Esophagus (tissue), 2 donors: ENCODE measurements around the gene DFFA. TPM values are rescaled to one million over a fixed set of nuclear protein-coding genes. Genes with fewer than 3 reads are reported as not detected.

ENCODE experiments used
- H3K27ac ChIP-seq, 2 donors: one replicate each; pipeline ENCODE4 v1.5.1; 2013; ENCODE audit warnings: low read depth in 2 of 2, mild to moderate bottlenecking in 2 of 2, inconsistent platforms in 1 of 2, low read length in 1 of 2, moderate library complexity in 1 of 2
- H3K27me3 ChIP-seq, 2 donors: one replicate each; pipeline ENCODE4 v1.6.1; 2013; ENCODE audit warnings: low read length in 2 of 2, control low read depth in 1 of 2, mild to moderate bottlenecking in 1 of 2; ENCODE audit not compliant: insufficient read depth in 2 of 2, control insufficient read depth in 1 of 2
- H3K36me3 ChIP-seq, 2 donors: one replicate each; pipeline ENCODE4 v1.6.1; 2013; ENCODE audit warnings: low read length in 1 of 2; ENCODE audit not compliant: control insufficient read depth in 2 of 2, insufficient read depth in 2 of 2
- H3K4me1 ChIP-seq, 2 donors: one replicate each; pipeline ENCODE4 v1.6.1; 2013; ENCODE audit warnings: low read length in 1 of 2; ENCODE audit not compliant: control insufficient read depth in 2 of 2, insufficient read depth in 2 of 2
- H3K4me3 ChIP-seq, 2 donors: one replicate each; pipeline ENCODE4 v1.5.1; 2013; ENCODE audit warnings: low read length in 2 of 2, mild to moderate bottlenecking in 2 of 2, low read depth in 1 of 2, moderate library complexity in 1 of 2
- H3K9me3 ChIP-seq, 2 donors: one replicate each; pipeline ENCODE4 v1.6.1; 2013; ENCODE audit warnings: mild to moderate bottlenecking in 2 of 2, low read depth in 1 of 2, low read length in 1 of 2, moderate library complexity in 1 of 2; ENCODE audit not compliant: control insufficient read depth in 2 of 2, insufficient read depth in 1 of 2
- WGBS, 2 donors: extraction: QIAGEN DNeasy Blood & Tissue Kit; methylation state at CpG; one replicate each; pipeline ENCODE4 v1.1.7; 2013; 5-methylcytosine and 5-hydroxymethylcytosine counted together
- polyA plus RNA-seq, 2 donors: library from polyadenylated mRNA; stranded (reverse); fragments of 200-250 nt; gene quantifications; one replicate each; pipeline ENCODE4 v1.2.3, GENCODE V29; 2013
- donor health status: healthy with polysubstance abuse.
- donor health status: Bipolar disorder and iron deficiency.

Gene DFFA
- polyA plus RNA-seq, 2 donors = 11.2 to 20.0 TPM

- Histone ChIP-seq H3K9me3 (no peaks in the 10 kb centered on the region), H3K27me3 (no peaks in the 10 kb centered on the region), H3K4me1 (no peaks in the 10 kb centered on the region), H3K36me3 (no peaks in the 10 kb centered on the region), H3K27ac (no peak overlapping the region), H3K4me3 (no peak overlapping the region)
- WGBS, 2 donors = 71 to 72% methylated on average over 21 of the region's 21 CpGs
Measured at GRCh38 chr1:10450156-10450814, 22.0 kb downstream of the DFFA start.

GRCh38 chr1:10449751-10450150 is 22.6 kb downstream of the DFFA start, which contains the start of gene CORT:
TSS of gene CORT (plus strand) at chr1:10450031. CDS start at chr1:10450224, 193 bp downstream.
- Histone ChIP-seq H3K27me3 (no peaks in the 10 kb centered on the region), H3K27ac (no peak within 1 kb of the TSS), H3K9me3 (no peaks in the 10 kb centered on the region), H3K36me3 (no peaks in the 10 kb centered on the region), H3K4me3 (no peak within 1 kb of the TSS), H3K4me1 (no peaks in the 10 kb centered on the region)
- 90% methylated on average over 10 of the region's 10 CpGs for WGBS, 2 donors

- H3K4me1 ChIP-seq = no peaks in the 10 kb centered on the region
- no peaks in the 10 kb centered on the region for H3K36me3 ChIP-seq
- 95 to 96% methylated on average over 7 of the region's 7 CpGs for WGBS, 2 donors
Measured at GRCh38 chr1:10446790-10447422, 25.4 kb downstream of the DFFA start.

DNA sequence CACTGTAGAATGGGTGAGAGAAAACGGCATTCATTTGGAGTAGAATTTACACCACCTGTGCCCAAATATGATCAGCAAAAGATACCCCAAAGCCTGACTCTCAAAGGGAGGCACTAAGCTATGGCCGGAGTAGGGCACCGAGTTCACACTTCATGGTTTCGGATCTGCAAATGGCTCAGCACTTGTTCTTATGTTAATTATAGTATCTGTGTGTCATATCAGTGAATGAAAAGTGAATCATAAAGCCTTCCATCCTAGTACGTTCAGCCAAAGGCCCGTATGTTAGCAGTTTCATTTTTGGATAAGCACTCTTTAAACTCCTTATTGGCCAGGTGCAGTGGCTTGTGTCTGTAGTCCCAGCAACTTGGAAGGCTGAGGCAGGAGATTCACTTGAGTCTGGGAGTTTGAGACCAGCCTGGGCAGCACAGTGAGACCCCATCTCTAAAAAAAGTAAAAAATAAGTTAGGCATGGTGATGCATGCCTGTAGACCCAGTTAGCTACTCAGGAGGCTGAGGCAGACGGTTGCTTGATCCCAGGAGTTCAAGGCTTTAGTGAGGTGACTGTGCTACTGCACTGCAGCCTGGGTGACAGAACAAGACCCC is 27.4 kb downstream of the DFFA start:
- no peaks in the 10 kb centered on the region for H3K27me3 ChIP-seq
- no peak overlapping the region for H3K4me3 ChIP-seq
- H3K36me3 ChIP-seq = peaks cover 0 to 2% of the 10 kb centered on the region in 2 donors
- no peaks in the 10 kb centered on the region for H3K9me3 ChIP-seq
- 83% methylated on average over 7 of the region's 7 CpGs for WGBS, 2 donors
- no peak overlapping the region for H3K27ac ChIP-seq
- no peaks in the 10 kb centered on the region for H3K4me1 ChIP-seq

More at GRCh38 chr1:10446790-10447422, 25.4 kb downstream of the DFFA start:
- no peak overlapping the region for H3K4me3 ChIP-seq
- H3K27me3 ChIP-seq = no peaks in the 10 kb centered on the region
- no peak overlapping the region for H3K27ac ChIP-seq
- no peaks in the 10 kb centered on the region for H3K9me3 ChIP-seq

DNA sequence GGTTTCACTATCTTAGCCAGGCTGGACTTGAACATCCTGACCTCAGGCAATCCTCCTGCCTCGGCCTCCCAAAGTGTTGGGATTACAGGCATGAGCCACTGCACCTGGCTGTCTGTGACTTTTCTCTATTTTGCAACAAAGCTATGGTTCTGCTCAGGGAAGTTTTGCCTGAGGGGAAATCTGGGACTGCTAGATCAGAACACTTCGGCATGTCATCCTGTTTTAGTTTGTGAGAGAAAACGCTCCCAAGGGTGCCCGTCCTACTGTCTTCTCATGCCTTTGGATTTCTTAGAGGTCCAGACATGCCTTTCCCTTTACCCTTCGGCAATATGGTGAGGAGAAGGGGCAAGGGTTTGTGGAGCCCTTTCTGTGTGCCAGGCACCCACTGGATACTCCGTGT is 28.1 kb downstream of the DFFA start:
- WGBS, 2 donors = 82 to 91% methylated on average over 6 of the region's 6 CpGs
- no peaks in the 10 kb centered on the region for H3K27me3 ChIP-seq

DNA sequence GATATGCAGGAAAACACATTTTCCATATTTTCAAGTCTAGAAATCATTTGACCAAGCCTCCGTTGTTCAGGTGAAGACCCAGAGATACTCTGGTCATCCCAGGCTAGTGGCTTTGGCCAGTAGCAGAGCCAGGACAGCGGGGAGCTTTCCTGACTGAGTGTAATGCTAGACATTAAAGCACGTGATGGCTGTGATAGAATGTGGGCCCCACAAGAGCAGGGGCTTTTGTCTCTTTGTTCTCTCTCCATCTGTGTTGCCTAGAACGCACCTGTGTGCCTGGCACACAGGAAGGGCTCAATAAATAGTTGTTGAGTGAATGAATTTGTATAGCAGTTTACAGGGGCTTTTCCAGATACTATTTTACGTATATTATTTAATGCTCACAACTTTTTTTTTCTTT is 31.5 kb downstream of the DFFA start:
- Histone ChIP-seq H3K27me3 (no peaks in the 10 kb centered on the region), H3K27ac (no peak overlapping the region), H3K36me3 (peaks cover 0 to 2% of the 10 kb centered on the region in 2 donors), H3K4me3 (no peak overlapping the region), H3K4me1 (no peaks in the 10 kb centered on the region), H3K9me3 (no peaks in the 10 kb centered on the region)
- WGBS, 2 donors = 94 to 97% methylated on average over 5 of the region's 5 CpGs

More for the DNA sequence above, 28.1 kb downstream of the DFFA start:
- no peak overlapping the region for H3K27ac ChIP-seq
- H3K4me1 ChIP-seq = no peaks in the 10 kb centered on the region
- peaks cover 0 to 2% of the 10 kb centered on the region in 2 donors for H3K36me3 ChIP-seq
- H3K9me3 ChIP-seq = no peaks in the 10 kb centered on the region
- H3K4me3 ChIP-seq = no peak overlapping the region

DNA sequence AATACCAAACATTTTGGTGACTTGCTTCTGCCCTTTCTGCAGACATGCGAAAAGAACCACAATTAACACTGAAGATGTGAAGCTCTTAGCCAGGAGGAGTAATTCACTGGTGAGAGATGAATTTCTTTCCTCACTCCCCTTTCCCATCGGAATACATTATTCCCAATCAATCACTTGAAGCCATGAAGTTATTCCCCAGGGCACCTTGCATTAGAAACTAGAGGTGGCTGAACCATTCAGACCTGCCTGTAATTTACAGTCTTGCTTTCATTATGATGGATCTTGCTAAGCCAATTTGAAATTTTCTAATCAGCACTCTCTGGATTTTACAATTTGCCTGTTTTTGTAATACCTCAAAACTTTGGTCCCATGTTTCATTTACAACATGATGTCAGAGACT is 32.0 kb downstream of the DFFA start:
- Histone ChIP-seq H3K4me3 (no peak overlapping the region), H3K27ac (no peak overlapping the region), H3K27me3 (no peaks in the 10 kb centered on the region), H3K4me1 (no peaks in the 10 kb centered on the region), H3K36me3 (peaks cover 0 to 2% of the 10 kb centered on the region in 2 donors), H3K9me3 (no peaks in the 10 kb centered on the region)
- WGBS, 2 donors = 95 to 97% methylated on average over 2 of the region's 2 CpGs

DNA sequence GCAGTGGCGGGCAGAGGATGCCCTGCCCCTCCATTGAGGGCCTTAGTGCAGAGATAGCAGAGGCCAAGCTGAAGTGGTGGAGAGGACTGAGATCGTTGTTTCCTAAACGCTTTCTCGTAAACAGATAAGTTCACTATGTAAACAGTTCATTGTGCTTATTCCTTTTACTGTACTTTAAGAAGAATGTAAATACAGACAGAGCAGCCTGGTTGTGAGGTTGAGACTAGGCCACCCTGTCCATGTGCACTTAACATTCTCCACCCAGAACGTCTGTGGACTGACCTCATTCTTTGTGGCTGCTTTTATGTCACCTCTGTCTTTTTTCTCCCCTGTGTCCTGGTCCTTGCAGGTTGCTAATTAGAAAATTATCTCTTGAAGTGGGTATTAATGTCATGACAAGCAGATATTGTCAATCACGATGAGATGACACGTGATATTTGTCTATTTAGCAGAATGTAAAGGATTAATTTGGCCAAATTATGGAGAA is 33.6 kb downstream of the DFFA start:
- WGBS, 2 donors = 64 to 75% methylated on average over 7 of the region's 7 CpGs

GRCh38 chr1:10437052-10437451 is 35.3 kb downstream of the DFFA start:
- Histone ChIP-seq H3K9me3 (no peaks in the 10 kb centered on the region), H3K27ac (no peak overlapping the region), H3K4me3 (no peak overlapping the region), H3K36me3 (peaks cover 0 to 2% of the 10 kb centered on the region in 2 donors), H3K4me1 (no peaks in the 10 kb centered on the region), H3K27me3 (no peaks in the 10 kb centered on the region)
- 92 to 97% methylated on average over 1 of the region's 1 CpG for WGBS, 2 donors

More for the DNA sequence above, 33.6 kb downstream of the DFFA start:
- Histone ChIP-seq H3K4me3 (no peak overlapping the region), H3K27ac (no peak overlapping the region), H3K4me1 (no peaks in the 10 kb centered on the region), H3K27me3 (no peaks in the 10 kb centered on the region), H3K9me3 (no peaks in the 10 kb centered on the region), H3K36me3 (peaks cover 0 to 2% of the 10 kb centered on the region in 2 donors)
